ENCODE data around the gene DOK3.
A peak's percentile ranks its signal among the peaks of the same experiment; 100 is the strongest.
"Not testable (repeated sequence)": the region's sequence is repeated elsewhere in the genome, so short reads cannot be mapped to it uniquely, and the experiment has no call there.

DOK3 gene

GRCh38 chr5:177497292-177498012 lies 12.2 kb downstream of the DOK3 start, which contains the start of gene PDLIM7:
Gene PDLIM7 (minus strand): TSS chr5:177497604. CDS start chr5:177496512, 1,092 bp downstream.
- peak; percentile 86 to 97 for DNase-seq (ENCODE audit: low read depth in 2 of 2)

- DNase-seq (ENCODE audit: low read depth in 2 of 2): no peak
Observed at GRCh38 chr5:177496727-177497291, 12.8 kb downstream of the DOK3 start.

DNA sequence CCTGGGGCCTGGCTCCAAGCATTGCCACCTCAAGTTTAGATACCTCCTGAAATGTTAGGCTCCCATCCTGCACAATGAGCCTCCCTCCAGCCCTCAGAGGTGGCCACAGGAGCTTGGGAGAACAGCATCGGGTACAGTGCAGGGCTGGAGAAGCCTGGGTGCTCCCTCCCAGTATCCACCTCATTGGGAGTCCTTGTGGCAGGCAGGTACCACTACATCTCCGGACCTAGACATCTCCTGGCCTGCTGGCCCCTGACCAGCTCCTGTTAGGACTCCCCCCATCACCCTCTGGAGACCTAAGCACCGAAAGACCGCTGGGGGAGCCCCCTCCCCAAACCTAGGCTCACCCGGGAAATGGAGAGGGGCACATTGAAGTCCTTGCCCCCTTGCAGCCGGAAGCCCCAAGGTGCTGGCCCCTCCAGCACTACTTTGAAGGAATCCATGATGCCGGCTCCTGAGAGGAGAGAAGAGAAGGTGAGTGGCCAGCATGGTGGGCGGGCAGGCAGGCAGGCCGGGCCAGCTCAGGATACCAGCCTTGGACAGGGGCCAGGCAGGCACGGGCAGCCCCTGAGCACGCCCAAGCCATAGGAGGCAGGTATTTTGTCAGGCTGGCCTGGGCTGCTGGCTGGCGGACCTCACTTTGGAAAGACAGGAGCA lies 13.4 kb downstream of the DOK3 start:
- DNase-seq (ENCODE audit: low read depth in 2 of 2): no peak

- DNase-seq (ENCODE audit: low read depth in 2 of 2): no peak
Observed at GRCh38 chr5:177495243-177496060, 14.2 kb downstream of the DOK3 start.

DNA sequence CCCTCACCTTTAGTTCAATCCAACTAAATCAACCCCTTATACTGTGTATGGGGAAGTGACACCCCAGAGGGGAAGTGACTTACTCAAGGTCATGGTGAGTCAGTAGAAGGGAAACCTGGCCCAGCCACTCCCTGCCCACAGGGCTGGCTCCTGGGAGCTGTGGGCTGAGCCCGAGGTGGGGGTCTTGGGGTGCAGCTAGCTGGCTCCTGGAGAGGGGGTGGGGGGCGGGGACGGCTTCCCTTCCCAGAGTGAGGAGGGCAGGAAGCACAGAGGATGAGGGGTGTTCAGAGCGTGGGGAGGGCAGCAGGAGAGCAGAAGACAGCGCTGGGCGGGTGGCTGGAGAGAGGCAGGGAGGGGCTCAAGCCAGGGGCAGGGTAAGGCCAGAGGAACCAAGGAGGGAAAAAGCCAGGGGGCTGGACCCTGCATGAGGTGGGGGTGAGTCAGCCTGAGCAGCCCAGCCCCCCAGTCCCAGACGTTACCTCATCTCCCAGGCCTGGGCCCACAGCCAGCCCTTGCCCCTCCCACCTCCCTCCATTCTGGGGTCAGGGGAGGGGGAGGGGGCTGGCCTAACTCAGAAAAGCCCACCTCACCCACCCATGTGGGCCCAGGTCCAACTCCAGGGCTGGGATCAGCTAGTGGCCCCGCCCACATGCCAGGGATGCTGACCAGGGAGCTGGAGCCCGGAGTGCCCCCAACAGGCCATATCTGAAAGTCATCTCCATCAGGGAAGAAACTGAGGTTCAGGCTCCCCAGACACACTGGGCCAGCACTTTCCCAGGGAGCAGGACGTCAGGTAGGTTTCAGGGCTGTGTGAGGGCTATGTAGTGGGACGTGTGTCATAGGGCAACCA lies 15.1 kb downstream of the DOK3 start:
- DNase-seq (ENCODE audit: low read depth in 2 of 2): no peak

DNA sequence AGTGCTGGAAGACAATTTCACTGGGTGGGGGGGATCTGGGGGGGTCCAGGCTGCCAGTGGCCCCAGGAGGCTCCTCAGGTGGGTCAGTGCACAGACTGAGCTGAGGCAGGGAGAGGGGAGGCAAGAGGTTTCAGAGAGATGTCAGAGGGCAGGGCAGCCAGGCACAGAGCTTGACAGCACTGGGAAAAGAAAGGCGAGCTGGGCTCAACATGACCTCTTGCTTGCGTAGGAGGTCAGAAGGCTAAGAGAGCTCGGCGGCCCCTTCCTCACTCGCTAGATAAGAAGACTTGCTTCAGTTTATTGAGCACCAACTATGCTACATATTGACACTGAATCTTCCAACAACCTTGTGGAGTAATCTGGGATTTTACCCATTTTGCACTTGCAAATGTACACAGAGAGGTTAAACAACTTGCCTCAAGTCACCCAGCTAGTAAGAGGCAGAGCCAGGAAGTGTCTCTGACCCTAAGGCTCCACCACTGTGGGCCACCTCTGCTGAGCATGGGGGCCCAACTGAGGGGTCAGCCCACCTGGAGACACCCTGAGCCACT lies 15.8 kb downstream of the DOK3 start:
- no peak for DNase-seq (ENCODE audit: low read depth in 2 of 2)

DNA sequence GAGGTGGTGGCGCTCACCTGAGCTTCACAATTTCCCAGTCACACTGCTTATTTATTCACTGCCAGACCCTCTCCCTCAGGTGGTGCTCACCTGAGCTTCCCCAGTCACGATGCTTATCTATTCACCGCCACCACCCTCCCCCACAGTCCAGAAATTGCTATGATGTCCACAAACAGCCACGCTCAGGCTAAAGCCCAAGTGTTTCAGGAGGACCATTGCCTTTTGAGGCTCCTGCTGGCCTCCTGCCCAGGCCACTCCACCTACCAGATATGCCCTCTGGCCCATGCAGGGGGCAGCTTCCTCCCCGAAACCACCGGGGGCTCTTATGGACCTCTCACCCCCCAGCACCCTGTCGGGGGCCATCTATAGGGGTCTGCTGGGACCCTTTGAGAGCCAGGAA lies 16.8 kb downstream of the DOK3 start:
- no peak for DNase-seq (ENCODE audit: low read depth in 2 of 2)

GRCh38 chr5:177491983-177492746 lies 17.5 kb downstream of the DOK3 start:
- DNase-seq (ENCODE audit: low read depth in 2 of 2): no peak

- DNase-seq (ENCODE audit: low read depth in 2 of 2): no peak
Observed at GRCh38 chr5:177491429-177491945, 18.1 kb downstream of the DOK3 start.

DNA sequence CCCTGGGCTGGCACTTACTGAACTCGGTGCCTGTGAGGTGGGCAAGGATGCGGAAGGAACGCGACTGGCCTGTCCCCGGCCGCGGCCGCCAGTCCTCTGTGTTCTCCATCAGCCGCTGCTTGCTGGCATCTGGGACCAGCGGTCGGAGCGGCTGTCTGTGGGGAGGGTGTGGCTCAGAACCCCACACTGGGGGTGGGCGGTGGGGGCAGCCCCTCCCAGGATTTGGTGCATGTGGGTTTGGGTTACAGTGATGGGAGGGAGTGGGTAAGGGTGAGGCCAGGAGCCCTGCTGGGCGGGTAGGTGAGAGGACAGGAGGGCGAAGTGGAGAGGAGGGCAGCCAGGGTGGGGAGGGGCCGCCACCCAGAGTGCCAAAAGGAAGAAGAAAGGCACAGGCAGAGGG lies 18.6 kb downstream of the DOK3 start:
- no peak for DNase-seq (ENCODE audit: low read depth in 2 of 2)

GRCh38 chr5:177490311-177490991 lies 19.2 kb downstream of the DOK3 start:
- no peak for DNase-seq (ENCODE audit: low read depth in 2 of 2)

GRCh38 chr5:177489119-177489716 lies 20.4 kb downstream of the DOK3 start:
- no peak for DNase-seq (ENCODE audit: low read depth in 2 of 2)

DNA sequence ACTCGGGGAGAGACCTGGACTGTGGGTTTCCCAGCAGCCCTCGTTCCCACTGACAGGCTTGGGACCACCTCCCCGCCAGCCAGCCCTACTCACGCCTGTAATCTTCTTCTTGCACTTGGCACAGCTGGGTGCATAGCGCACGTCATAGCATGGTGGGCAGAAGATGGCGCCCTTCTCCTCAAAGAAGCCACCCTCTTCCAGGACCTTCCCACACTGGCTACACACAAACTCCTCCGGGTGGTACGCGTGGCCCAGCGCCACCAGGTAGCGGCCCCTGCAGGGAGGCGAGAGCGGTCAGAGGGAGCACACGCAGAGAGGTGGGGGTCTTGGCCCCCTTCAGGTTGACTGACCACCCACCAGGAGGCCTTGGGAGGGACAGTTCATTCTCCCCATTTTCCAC lies 21.7 kb downstream of the DOK3 start:
- DNase-seq (ENCODE audit: low read depth in 2 of 2): no peak

GRCh38 chr5:177487144-177487543 lies 22.5 kb downstream of the DOK3 start:
- no peak for DNase-seq (ENCODE audit: low read depth in 2 of 2)

GRCh38 chr5:177486256-177486655 lies 23.4 kb downstream of the DOK3 start:
- DNase-seq (ENCODE audit: low read depth in 2 of 2): no peak

DNA sequence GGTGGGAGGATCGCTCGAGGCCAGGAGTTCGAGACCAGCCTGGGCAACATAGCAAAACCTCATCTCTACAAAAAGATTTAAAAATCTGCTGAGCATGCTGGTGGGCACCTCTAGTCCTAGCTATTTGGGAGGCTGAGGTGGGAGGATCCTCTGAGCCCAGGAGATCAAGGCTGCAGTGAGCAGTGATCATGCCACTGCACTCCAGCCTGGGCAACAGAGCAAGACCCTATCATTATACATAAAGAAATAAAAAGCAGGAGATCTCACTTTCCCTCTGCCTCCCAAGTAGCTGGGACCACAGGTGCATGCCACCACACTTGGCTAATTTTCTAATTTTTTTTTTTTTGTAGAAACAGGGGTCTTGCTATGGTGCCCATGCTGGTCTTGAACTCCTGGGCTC lies 23.9 kb downstream of the DOK3 start:
- not testable (repeated sequence) for DNase-seq (ENCODE audit: low read depth in 2 of 2)

DNA sequence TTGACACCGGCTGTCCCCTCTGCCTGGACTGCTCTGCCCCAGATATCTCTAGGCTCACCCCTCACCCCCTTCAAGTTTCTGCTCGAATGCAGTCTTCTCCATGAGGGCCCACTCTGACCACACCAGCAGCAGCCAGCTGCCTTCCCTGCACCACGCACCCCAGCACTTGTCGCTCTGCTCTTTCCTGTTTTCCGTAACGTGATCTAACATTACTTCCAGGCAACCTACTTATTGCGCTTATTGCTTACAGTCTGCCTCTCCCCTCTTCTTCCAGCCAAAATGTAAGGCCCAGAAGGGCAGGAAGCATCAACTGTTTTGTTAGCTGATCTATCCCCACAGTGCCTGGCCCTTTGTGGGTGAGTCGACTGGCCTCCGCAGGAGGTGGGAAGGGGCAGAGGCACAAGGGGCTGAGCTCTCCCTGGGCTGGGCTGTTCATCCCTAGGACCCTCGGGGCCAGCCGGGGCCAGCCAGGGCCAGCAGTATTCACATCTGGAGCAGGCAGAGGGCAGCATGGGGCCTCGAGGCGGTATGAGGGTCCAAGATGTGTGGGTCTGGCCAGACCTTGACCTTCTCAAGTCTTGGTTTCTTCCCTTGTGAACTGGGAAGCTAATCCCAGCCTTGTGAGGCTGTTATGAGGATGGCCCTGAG lies 24.6 kb downstream of the DOK3 start:
- no peak for DNase-seq (ENCODE audit: low read depth in 2 of 2)
